Cardiac fibroblast (primary cell): Measurements from ENCODE around the gene PAQR6.

Experiments used
- DNase-seq, 2 donors: peaks; one replicate each; pipeline versions ENCODE4 v3.0.0 to v3.0.0-alpha.2; 2010; ENCODE audit warnings: low read depth in 2 of 2
- H3K4me3 ChIP-seq, 2 donors: replicated peaks in 1 of 2; 1 replicate in 1 of 2; 2 replicates in 1 of 2; pipeline ENCODE4 v1.5.1; 2011; ENCODE audit warnings: low read depth in 2 of 2, low read length in 2 of 2, mild to moderate bottlenecking in 2 of 2, moderate library complexity in 1 of 2
- CTCF ChIP-seq: IDR thresholded peaks from one replicate; pipeline ENCODE4 v1.5.1; 2011; ENCODE audit warnings: low read depth, mild to moderate bottlenecking, low read length, inconsistent platforms

The PAQR6 gene

GRCh38 chr1:156193488-156194299, 54.2 kb downstream of the PAQR6 start, which contains the start of gene SLC25A44:
Gene SLC25A44, plus strand, starts transcription at chr1:156194104. Its CDS starts 5,744 bp downstream, at chr1:156199848.
- DNase-seq = peak; percentile 99 to 100
- peak; percentile 32 for TF ChIP-seq CTCF
- peak within 1 kb of the TSS; percentile 96 to 99 for H3K4me3 ChIP-seq
